Ascending aorta (tissue), 2 donors: Measurements from ENCODE around the gene HIVEP3. TPM values are rescaled to one million over a fixed set of nuclear protein-coding genes. Genes with fewer than 3 reads are reported as not detected.

Experiments
- DNase-seq, 2 donors: peaks; one replicate each; pipeline ENCODE4 v3.0.0-alpha.2; 2019; ENCODE audit warnings: low spot score in 2 of 2
- H3K27ac ChIP-seq, 2 donors: fragments of 200-600 bp; sonication (generic); one replicate each; pipeline ENCODE4 v1.5.1; 2016 to 2017; ENCODE audit warnings: mild to moderate bottlenecking in 1 of 2
- H3K27me3 ChIP-seq: fragments of 200-600 bp; sonication (generic); one replicate; pipeline ENCODE4 v1.5.1; 2017
- H3K36me3 ChIP-seq, 2 donors: fragments of 200-600 bp; sonication (generic); one replicate each; pipeline ENCODE4 v1.5.1; 2016
- H3K4me1 ChIP-seq, 2 donors: fragments of 200-600 bp; sonication (generic); one replicate each; pipeline ENCODE4 v1.5.1; 2016 to 2017; ENCODE audit warnings: mild to moderate bottlenecking in 1 of 2
- H3K4me3 ChIP-seq, 2 donors: fragments of 200-600 bp; sonication (generic); one replicate each; pipeline ENCODE4 v1.5.1; 2016 to 2017; ENCODE audit warnings: mild to moderate bottlenecking in 1 of 2
- H3K9me3 ChIP-seq, 2 donors: fragments of 200-600 bp; sonication (generic); one replicate each; pipeline ENCODE4 v1.5.1; 2016
- intact Hi-C: fragments of 100-400 bp; cut with DNase I; formaldehyde crosslinking; loops from one replicate; pipeline ENCODE4 v1.15.1; 2023
- total RNA-seq: library from RNA; depleted of rRNA; stranded (reverse); fragments of >200 nt; gene quantifications from one replicate; pipeline ENCODE4 v1.1.0, GENCODE V29; 2016
- TF ChIP-seq, protein P1 (sequence below), 3 experiments: fragments of 200-600 bp in 2 of 3; fragments of 450-650 bp in 1 of 3; sonication (generic) in 2 of 3; IDR thresholded peaks; one replicate each; pipeline ENCODE4 v1.5.1; 2016 to 2019; ENCODE audit warnings: antibody characterized with exemption in 3 of 3, mild to moderate bottlenecking in 1 of 3, moderate library complexity in 1 of 3

The HIVEP3 gene
- total RNA-seq, 1 donor from 2014 or later, result 0.32 TPM

DNA sequence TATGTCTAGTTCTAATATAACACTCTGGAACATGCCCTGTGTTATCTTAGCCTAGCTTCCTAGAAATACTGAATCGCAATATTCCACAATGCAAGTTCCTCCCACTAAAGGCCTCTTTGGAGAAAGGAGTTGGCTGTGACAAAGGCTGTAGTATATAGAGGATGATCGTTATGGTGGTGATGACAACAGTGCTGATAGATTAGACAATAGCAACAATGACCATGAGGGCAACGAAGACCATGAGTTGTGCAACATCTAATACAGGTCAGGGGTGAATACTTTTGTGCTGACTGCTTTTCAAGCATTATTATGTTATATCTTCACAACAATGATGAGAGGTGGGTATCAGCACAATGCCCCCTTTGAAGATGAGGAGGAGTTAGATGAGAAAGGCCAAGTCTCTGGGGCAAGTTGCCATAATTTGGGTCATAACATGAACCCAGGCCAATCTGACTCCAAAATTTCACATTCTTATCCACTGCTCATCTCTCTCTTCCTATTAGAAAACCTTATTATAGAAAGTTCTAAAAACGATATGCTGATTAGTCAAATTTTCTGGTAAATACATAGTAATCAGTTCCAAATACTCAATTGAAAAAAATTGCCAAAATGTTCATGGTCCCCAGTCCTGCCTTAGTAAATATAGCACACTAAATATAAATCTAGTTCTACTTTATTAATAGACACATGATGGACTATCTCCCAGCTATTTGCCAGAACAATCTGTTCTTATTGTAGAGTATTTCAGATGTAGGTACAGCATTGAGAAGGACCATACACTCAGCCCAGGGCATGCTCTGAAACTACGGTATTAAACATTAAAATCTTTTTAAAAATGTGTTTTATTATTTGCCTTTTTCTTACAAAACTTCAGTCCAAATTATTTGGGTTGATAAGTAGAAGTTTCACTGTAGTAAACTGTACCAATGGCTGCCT lies 37.5 kb downstream of the HIVEP3 start:
- no peaks in the 10 kb centered on the region for H3K27me3 ChIP-seq
- no peak overlapping the region for H3K4me3 ChIP-seq
- no peaks in the 10 kb centered on the region for H3K9me3 ChIP-seq
- TF ChIP-seq, protein P1, sequence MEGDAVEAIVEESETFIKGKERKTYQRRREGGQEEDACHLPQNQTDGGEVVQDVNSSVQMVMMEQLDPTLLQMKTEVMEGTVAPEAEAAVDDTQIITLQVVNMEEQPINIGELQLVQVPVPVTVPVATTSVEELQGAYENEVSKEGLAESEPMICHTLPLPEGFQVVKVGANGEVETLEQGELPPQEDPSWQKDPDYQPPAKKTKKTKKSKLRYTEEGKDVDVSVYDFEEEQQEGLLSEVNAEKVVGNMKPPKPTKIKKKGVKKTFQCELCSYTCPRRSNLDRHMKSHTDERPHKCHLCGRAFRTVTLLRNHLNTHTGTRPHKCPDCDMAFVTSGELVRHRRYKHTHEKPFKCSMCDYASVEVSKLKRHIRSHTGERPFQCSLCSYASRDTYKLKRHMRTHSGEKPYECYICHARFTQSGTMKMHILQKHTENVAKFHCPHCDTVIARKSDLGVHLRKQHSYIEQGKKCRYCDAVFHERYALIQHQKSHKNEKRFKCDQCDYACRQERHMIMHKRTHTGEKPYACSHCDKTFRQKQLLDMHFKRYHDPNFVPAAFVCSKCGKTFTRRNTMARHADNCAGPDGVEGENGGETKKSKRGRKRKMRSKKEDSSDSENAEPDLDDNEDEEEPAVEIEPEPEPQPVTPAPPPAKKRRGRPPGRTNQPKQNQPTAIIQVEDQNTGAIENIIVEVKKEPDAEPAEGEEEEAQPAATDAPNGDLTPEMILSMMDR (IDR thresholded peaks at IDR 0.05), result no peak
- no peak for DNase-seq
- H3K4me1 ChIP-seq, result peaks cover 5 to 11% of the 10 kb centered on the region in 2 donors
- H3K27ac ChIP-seq, result no peak overlapping the region
- intact Hi-C loops, result no loop called here
- no peaks in the 10 kb centered on the region for H3K36me3 ChIP-seq

DNA sequence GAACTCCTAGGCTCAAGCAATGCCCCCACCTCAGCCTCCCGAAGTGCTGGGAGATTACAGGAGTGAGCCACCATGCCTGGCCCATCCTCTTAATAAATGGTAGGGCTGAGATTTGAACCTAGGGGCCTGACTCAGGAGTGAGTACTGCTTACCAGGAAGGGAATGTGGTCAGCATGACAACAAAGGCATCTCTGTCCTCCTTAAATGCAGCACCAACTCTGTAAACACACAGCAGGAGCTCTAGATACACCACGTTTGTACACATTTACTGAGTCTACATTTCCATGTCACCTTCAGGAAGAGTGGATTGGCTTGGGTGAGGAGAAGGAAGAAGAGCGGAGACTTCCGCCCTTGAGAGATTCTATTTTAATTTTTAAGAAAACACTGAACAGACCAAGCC lies 38.5 kb downstream of the HIVEP3 start:
- Histone ChIP-seq H3K4me3 (no peak overlapping the region), H3K36me3 (no peaks in the 10 kb centered on the region), H3K4me1 (peaks cover 5 to 11% of the 10 kb centered on the region in 2 donors), H3K27ac (no peak overlapping the region), H3K9me3 (no peaks in the 10 kb centered on the region), H3K27me3 (no peaks in the 10 kb centered on the region)
- intact Hi-C loops, result no loop called here
- TF ChIP-seq, protein P1 (IDR thresholded peaks at IDR 0.05), result no peak
- DNase-seq, result no peak

DNA sequence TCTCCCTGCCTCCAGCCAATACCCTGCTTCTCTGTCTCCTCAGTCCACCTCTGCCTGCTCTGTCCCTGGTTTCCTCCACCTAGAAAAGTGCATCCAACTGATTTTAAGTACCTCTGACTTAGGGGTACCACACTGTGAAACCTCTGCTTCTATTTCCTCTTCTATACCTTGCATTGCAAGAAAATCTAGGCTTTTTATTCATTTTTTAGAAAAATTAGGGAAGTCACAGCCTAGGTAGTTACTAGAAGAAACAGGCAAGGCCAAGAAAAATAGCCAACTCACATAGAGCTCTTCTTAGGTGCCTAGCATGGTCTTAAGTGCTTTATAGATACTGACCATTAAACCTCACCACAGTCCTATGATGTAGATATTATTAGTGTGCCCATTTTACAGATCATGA lies 39.1 kb downstream of the HIVEP3 start:
- H3K36me3 ChIP-seq, result no peaks in the 10 kb centered on the region
- TF ChIP-seq, protein P1 (IDR thresholded peaks at IDR 0.05), result no peak
- no peak for DNase-seq
- no peak overlapping the region for H3K27ac ChIP-seq
- no peak overlapping the region for H3K4me3 ChIP-seq
- H3K4me1 ChIP-seq, result peaks cover 5 to 11% of the 10 kb centered on the region in 2 donors
- intact Hi-C loops, result no loop called here
- H3K9me3 ChIP-seq, result no peaks in the 10 kb centered on the region
- H3K27me3 ChIP-seq, result no peaks in the 10 kb centered on the region

DNA sequence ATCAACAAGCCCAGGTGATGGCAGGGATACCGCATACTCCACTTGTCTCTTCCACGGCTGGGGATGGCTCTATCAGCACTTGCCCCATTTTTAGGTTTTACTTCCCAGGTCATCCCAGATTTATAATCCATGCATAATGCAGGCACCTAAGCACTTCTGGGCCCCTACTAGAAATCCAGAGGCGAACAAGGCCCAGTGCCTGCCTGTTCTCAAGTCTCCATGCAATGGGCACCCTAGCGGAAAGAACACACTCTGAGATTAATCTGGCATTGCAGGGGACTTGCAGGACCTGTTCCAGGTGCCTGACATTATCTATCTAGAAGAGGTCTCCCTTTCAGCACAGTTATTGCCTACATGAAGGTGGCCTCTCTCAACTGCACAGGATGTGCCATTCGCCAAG lies 39.8 kb downstream of the HIVEP3 start:
- no peaks in the 10 kb centered on the region for H3K36me3 ChIP-seq
- no peaks in the 10 kb centered on the region for H3K9me3 ChIP-seq
- no peak for DNase-seq
- peaks cover 5 to 11% of the 10 kb centered on the region in 2 donors for H3K4me1 ChIP-seq
- intact Hi-C loops, result no loop called here
- no peak overlapping the region for H3K27ac ChIP-seq
- TF ChIP-seq, protein P1 (IDR thresholded peaks at IDR 0.05), result no peak
- H3K4me3 ChIP-seq, result no peak overlapping the region
- no peaks in the 10 kb centered on the region for H3K27me3 ChIP-seq

DNA sequence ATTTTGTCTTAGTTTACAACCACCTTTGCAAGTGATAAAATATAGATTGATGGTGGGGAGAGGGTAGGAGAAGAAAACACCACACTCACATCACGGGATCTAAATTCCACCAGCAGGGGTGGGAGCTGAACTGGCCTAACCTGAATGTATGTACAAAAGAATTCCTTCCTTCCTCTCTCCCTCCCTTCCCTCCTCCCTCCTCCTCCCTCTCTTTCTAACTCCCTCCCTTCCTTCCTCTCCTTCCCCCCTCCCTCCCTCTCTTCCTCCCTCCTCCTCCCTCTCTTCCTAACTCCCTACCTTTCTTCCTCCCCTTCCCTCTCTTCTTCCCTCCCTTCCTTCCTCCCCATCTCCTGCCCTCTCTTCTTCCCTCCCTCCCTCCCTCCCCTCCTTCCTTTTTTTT lies 40.2 kb downstream of the HIVEP3 start:
- intact Hi-C loops, result no loop called here
- no peak for DNase-seq
- Histone ChIP-seq H3K9me3 (no peaks in the 10 kb centered on the region), H3K36me3 (no peaks in the 10 kb centered on the region), H3K27me3 (no peaks in the 10 kb centered on the region), H3K4me1 (peaks cover 5 to 11% of the 10 kb centered on the region in 2 donors), H3K4me3 (no peak overlapping the region), H3K27ac (no peak overlapping the region)
- TF ChIP-seq, protein P1 (IDR thresholded peaks at IDR 0.05), result no peak
